Right atrium auricular region (tissue), 2 donors: ENCODE results near the gene GBP7. TPM values are rescaled to one million over a fixed set of nuclear protein-coding genes. Genes with fewer than 3 reads are reported as not detected.
"Not testable (repeated sequence)": the region's sequence is repeated elsewhere in the genome, so short reads cannot be mapped to it uniquely, and the experiment has no call there.

ENCODE experiments used
- DNase-seq: peaks from one replicate; pipeline ENCODE4 v3.0.0-alpha.2; 2019; ENCODE audit warnings: low spot score
- H3K27ac ChIP-seq, 2 donors: fragments of 200-600 bp; sonication (generic); 1 replicate in 1 of 2; 2 replicates in 1 of 2; pipeline ENCODE4 v1.5.1; 2016 to 2019
- H3K27me3 ChIP-seq, 2 donors: fragments of 200-600 bp; sonication (generic); one replicate each; pipeline versions ENCODE4 v1.5.1 to v1.6.0; 2017 to 2019
- H3K36me3 ChIP-seq: fragments of 200-600 bp; sonication (generic); one replicate; pipeline ENCODE4 v1.5.1; 2016
- H3K4me1 ChIP-seq, 2 donors: fragments of 200-600 bp; sonication (generic); one replicate each; pipeline versions ENCODE4 v1.5.1 to v1.6.0; 2017 to 2019
- H3K4me3 ChIP-seq, 2 donors: fragments of 200-600 bp; sonication (generic); 1 replicate in 1 of 2; 2 replicates in 1 of 2; pipeline ENCODE4 v1.5.1; 2017 to 2019; ENCODE audit warnings: mild to moderate bottlenecking in 1 of 2, moderate library complexity in 1 of 2
- H3K9me3 ChIP-seq, 2 donors: fragments of 200-600 bp; sonication (generic); one replicate each; pipeline ENCODE4 v1.5.1; 2019
- total RNA-seq, 2 donors: library from RNA; depleted of rRNA; stranded (reverse); fragments of >200 nt; gene quantifications; one replicate each; pipeline ENCODE4 v1.1.0, GENCODE V29; 2016
- TF ChIP-seq, protein P1 (sequence below), 2 donors: fragments of 200-600 bp; sonication (generic); IDR thresholded peaks; one replicate each; pipeline ENCODE4 v1.5.1; 2019; ENCODE audit warnings: antibody characterized with exemption in 2 of 2

GBP7 gene
- total RNA-seq, 2 donors from 2014 or later: not detected

DNA sequence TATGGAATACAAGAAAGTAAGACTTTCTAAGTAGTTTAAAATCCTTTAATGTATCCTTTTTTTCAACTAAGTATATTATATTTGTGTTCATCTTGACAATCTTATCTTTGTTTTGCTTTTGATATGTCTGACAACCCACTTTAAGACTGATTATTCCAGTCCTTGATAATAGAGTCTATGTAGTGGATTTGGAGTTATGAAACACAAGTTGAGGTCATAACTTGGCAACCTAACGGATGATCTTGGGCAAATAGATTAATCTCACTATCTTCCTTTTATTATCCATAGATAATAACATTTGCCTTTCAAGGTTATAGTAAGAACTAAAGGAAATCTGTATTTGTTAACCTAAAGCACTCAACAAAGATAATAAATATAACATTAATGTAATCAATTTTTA is 45.1 kb downstream of the GBP7 start:
- DNase-seq: no peak
- no peaks in the 10 kb centered on the region for H3K27me3 ChIP-seq
- TF ChIP-seq, protein P1, sequence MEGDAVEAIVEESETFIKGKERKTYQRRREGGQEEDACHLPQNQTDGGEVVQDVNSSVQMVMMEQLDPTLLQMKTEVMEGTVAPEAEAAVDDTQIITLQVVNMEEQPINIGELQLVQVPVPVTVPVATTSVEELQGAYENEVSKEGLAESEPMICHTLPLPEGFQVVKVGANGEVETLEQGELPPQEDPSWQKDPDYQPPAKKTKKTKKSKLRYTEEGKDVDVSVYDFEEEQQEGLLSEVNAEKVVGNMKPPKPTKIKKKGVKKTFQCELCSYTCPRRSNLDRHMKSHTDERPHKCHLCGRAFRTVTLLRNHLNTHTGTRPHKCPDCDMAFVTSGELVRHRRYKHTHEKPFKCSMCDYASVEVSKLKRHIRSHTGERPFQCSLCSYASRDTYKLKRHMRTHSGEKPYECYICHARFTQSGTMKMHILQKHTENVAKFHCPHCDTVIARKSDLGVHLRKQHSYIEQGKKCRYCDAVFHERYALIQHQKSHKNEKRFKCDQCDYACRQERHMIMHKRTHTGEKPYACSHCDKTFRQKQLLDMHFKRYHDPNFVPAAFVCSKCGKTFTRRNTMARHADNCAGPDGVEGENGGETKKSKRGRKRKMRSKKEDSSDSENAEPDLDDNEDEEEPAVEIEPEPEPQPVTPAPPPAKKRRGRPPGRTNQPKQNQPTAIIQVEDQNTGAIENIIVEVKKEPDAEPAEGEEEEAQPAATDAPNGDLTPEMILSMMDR (IDR thresholded peaks at IDR 0.05): no peak
- no peak overlapping the region for H3K4me3 ChIP-seq
- H3K27ac ChIP-seq: no peak overlapping the region
- no peaks in the 10 kb centered on the region for H3K9me3 ChIP-seq
- H3K4me1 ChIP-seq: peaks cover 0 to 18% of the 10 kb centered on the region in 2 donors
- H3K36me3 ChIP-seq: no peaks in the 10 kb centered on the region

DNA sequence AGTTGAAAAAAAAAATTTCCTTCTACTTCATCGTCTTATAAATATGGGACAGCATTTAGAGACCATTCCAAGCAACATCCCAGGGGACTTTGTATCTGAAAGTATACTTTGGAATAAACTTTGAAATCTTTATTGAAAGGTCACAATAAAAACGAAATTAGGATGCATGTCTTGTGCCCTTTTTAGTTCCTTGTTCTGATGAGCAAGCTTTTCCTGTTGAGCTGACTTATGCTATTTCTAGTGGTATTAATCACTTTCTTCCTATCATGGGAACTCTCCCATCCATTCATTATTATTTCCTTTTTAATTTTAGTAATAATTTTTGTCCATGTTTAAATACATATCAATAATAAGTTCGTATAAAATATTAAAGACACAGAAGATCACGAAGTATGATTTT is 45.9 kb downstream of the GBP7 start:
- H3K4me1 ChIP-seq: peaks cover 0 to 21% of the 10 kb centered on the region in 2 donors
- DNase-seq: no peak
- TF ChIP-seq, protein P1 (IDR thresholded peaks at IDR 0.05): no peak
- no peaks in the 10 kb centered on the region for H3K9me3 ChIP-seq
- H3K4me3 ChIP-seq: peak overlapping the region in 1 of 2 donors; percentile 36
- peak overlapping the region; percentile 70 to 81 for H3K27ac ChIP-seq
- H3K36me3 ChIP-seq: no peaks in the 10 kb centered on the region
- no peaks in the 10 kb centered on the region for H3K27me3 ChIP-seq

DNA sequence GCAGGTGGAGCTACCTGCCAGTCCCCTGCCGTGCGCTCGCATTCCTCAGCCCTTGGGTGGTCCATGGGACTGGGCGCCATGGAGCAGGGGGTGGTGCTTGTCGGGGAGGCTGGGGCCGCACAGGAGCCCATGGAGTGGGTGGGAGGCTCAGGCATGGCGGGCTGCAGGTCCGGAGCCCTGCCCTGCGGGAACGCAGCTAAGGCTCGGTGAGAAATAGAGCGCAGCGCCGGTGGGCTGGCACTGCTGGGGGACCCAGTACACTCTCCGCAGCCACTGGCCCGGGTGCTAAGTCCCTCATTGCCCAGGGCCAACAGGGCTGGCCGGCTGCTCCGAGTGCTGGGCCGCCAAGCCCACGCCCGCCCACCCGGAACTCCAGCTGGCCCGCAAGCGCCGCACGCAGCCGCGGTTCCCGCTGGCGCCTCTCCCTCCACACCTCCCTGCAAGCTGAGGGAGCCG is 47.8 kb downstream of the GBP7 start:
- not testable (repeated sequence) for DNase-seq
- H3K27ac ChIP-seq: peak overlapping the region; percentile 70 to 81

DNA sequence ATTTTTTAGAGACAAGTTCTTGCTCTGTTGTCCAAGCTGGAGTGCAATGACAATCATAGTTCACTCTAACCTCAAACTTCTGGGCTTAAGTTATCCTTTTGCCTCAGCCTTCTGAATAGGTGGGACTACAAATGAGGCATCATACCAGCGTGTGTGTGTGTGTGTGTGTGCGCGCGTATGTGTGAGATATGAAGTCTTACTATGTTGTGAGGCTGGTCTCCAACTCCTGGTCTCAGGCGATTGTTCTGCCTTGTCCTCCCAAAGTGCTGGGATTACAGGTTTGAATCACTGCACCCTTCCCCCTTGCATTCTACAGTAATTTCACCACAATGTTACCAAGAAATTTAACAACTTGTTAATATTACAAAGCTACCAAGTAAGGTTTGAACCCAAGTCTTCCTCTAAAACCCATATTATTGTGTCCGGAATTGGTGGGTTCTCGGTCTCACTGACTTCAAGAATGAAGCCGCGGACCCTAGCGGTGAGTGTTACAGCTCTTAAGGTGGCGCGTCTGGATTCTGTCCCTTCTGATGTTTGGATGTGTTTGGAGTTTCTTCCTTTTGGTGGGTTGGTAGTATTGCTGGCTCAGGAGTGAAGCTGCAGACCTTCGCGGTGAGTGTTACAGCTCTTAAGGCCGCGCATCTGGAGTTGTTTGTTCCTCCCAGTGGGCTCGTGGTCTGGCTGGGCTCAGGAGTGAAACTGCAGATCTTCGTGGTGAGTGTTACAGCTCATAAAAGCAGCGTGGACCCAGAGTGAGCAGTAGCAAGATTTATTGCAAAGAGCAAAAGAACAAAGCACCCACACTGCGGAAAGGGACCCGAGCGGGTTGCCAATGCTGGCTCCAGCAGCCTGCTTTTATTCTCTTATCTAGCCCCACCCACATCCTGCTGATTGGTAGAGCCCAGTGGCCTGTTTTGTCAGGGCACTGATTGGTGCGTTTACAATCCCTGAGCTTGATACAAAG is 48.9 kb downstream of the GBP7 start:
- H3K4me1 ChIP-seq: peaks cover 0 to 33% of the 10 kb centered on the region in 2 donors
- not testable (repeated sequence) for H3K36me3 ChIP-seq, H3K27me3 ChIP-seq, H3K9me3 ChIP-seq, DNase-seq, H3K4me3 ChIP-seq
- peak overlapping the region; percentile 74 to 80 for H3K27ac ChIP-seq

More for the DNA sequence above, 47.8 kb downstream of the GBP7 start:
- H3K36me3 ChIP-seq, H3K9me3 ChIP-seq, H3K4me3 ChIP-seq, H3K27me3 ChIP-seq: not testable (repeated sequence)
- peaks cover 0 to 33% of the 10 kb centered on the region in 2 donors for H3K4me1 ChIP-seq

DNA sequence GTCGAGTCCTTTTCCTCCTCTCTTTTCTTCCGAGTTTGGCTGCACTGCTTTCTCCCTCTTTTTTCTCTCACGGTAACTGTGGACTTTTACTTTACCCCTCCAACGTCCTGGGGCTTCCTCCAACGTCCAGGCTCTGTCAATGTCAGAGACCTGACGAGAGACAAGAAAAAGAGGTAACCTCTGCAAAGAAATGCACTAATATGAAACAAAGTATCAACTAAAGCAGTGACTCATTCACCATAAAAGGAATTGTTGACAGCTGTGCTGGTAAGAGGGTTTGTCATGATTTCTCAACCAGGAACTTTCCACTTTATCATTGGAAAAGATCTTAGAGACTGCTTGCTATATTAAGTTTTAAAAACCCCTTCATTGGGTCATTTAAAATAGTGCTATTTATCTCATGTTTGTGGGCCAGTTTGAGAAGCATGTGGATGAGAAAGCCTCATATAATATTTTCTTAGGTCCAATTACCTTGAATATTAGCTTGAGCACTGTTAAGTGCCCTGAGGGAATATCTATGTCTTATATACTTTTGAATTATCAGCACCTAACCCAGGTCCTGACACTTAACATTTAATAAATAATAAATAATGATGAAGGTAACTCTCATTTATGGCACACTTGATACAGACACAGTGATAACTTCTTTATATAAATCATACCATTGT is 49.8 kb downstream of the GBP7 start, which contains the start of gene GBP2:
GBP2 (minus strand) TSS at position 202 of the 668 bp plus-strand sequence. CDS start 4,148 bp downstream, outside the sequence.
- peak within 1 kb of the TSS; percentile 74 to 80 for H3K27ac ChIP-seq
- no peaks in the 10 kb centered on the region for H3K27me3 ChIP-seq
- H3K9me3 ChIP-seq: no peaks in the 10 kb centered on the region
- H3K36me3 ChIP-seq: no peaks in the 10 kb centered on the region
- H3K4me1 ChIP-seq: peaks cover 0 to 33% of the 10 kb centered on the region in 2 donors
- TF ChIP-seq, protein P1 (IDR thresholded peaks at IDR 0.05): no peak
- peak within 1 kb of the TSS; percentile 37 to 48 for H3K4me3 ChIP-seq
- DNase-seq: no peak

DNA sequence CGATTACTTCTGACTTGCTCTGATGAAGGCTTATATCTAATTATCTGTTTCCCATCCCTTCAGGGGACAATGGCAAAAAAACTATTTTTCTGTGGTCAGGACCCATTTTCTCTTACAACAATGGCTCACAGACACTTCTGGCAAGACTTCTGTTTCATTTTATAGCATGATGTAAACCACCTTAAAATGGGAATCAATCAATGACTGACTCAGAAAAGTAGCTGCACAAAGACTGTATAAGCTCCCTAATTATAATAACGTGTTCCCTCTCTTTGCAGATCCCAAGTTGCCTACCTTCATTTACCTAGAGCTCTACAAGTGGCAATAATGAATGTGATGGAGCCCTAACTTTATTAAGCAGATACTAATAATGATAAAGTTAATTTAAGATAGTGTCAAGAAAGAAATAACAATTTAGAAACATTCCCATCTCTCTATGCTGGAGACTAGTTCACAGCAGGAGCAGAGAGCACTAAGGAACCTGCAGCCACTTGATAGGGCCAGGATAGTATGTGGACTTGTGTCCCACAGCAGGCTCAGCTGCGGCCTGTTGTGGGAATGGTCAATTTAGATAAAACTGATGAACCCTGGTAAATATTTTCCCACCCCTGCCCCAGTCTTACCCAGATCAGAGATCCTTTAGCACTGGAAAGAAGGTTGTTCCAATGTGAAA is 50.4 kb downstream of the GBP7 start:
- DNase-seq: no peak
- Histone ChIP-seq H3K4me3 (peak overlapping the region; percentile 37 to 48), H3K4me1 (peaks cover 0 to 31% of the 10 kb centered on the region in 2 donors), H3K27ac (peak overlapping the region; percentile 74 to 80), H3K36me3 (no peaks in the 10 kb centered on the region), H3K9me3 (no peaks in the 10 kb centered on the region), H3K27me3 (no peaks in the 10 kb centered on the region)
- TF ChIP-seq, protein P1 (IDR thresholded peaks at IDR 0.05): no peak
